HG02678 (cell line): ENCODE results near the gene OSBPL2.

ENCODE experiments used
- ATAC-seq: cut with Tn5 transposase; IDR thresholded peaks from one replicate; pipeline ENCODE4 v1.9.1; 2021; ENCODE audit warnings: mild to moderate bottlenecking, moderate library complexity; ENCODE audit not compliant: unreplicated experiment

The OSBPL2 gene

DNA sequence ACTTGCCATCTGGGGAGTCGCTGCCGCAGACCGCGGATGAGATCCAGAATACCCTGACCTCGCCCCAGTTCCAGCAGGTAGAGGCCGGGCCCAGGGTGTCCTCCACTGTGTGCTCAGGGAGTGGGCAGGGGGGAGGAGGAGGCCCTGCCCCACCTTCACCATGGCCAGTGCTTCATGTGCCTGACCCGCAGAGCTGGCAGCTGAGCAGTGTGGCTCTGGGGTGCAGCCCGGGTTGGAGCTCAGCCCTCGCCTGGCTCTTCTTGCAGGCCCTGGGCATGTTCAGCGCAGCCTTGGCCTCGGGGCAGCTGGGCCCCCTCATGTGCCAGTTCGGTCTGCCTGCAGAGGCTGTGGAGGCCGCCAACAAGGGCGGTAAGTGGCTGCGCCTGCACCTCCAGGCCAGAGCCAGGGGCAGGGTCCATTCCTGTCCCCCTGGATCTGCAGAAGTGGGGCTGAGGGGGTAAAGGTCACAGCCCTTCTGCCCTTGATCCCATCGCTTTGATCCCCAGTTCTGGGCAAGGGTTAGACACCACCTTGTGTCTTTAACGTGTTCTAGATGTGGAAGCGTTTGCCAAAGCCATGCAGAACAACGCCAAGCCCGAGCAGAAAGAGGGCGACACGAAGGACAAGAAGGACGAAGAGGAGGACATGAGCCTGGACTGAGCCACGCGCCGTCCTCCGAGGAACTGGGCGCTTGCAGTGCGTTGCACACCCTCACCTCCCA, 69.9 kb downstream of the OSBPL2 start:
- ATAC-seq: no peak

DNA sequence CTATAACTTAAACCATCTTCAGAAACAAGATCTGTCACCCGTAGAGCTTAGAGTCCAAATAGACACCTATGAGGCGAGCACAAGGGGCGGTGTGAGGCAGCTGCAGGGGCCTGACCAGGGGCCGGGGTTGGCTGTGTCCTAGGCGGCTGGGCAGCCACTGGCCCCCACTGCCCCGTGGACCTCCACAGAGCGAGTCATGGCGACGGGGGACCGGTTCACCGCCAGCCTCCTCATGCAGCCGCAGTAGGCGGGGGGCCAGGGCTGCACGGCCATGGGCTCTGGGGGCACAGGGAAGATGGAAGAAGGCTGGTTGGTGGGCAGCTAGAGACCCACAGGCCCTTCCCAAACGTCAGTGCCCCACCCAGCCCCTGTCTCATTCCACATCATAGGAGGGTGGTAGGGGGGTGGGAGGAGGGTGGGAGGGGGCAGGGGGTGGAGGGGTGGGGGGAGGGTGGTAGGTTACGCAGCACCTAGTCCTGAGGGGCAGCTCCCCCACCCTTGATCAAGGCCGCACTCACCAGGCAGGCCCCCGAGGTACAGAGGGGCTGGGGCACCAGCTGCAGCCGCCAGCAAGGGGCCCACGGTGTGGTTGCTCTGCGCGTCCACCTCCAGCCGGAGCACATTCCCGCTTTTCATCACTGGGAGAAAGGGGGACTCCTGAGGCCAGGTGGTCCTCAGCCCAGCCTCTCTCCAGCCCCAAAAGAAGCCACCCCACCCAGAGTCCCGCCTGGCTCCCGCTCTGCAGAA, 71.0 kb downstream of the OSBPL2 start:
- no peak for ATAC-seq

DNA sequence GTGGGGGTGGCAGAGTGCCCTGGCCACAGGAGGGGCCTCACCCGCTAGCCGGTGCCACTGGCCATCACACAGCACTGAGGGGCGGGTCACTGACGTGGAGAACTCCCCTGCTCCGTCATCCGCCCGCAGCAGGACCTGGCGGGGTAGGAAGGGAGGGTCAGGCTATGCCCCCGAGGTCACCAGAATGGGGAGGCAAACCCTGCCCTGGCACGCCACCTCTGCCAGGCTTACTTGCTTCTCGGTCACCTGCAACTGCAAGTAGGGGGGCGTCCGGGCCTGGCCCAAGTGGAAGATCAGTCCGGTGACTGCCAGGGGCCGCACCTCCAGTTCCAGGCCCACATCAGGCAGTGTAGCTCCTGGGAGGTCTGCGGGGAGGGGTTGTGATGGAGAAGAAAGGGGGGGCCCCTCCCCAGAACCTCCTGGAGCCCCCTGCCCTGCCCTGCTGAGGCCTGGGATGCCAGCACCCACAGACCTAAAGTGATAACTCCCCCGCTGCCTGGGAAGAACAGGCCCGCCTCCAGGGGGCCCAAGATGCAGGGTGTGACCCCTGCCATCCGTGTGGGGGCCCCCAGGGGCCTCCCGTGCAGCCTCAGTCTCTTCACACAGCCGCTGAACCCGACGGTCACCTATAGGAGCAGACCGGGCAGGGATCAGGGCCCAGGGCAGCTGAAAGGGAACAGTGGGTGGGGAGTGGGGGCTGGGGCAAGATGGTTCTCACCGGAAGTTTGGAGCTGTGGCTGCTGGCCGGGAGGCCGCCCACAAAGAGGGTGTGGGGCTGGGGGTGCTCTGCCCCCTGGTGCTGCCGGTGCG, 71.8 kb downstream of the OSBPL2 start:
- no peak for ATAC-seq

DNA sequence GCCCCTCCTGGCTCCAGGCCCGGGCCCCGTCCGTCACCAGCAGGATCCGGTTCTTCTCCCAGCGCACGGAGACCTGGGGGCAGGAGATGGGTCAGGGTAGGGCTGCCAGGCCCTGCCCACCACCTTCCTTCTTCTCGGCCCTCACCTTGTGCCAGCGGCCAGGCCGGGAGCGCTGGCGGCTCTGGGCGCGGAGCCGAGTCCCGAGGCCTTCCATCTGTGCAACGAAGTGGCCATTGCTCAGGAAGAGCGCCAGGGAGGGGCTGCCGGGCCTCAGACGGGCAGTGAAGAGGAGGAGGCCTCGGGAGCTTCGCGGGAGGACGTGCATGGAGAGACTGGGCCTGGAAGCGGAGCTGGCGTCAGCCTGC, 72.4 kb downstream of the OSBPL2 start:
- no peak for ATAC-seq

DNA sequence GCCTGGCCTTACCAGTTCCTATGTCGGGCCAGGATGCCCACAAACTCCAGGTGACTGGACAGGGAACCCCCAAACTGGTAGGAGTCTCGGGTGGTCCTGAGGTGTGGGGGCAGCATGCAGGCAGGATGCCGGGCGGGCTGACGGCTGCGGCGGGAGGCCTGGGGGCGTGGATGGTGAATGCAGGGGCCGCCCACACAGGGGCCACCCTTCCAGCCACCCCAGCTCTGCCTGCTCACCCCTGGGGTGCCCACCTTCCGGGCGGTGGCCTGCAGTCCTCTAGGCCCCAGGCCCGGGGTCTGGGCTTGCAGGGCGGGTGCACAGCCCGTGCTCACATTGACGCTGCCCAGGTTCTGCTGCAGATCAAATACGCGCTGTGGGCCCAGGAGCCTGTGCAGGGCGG, 72.8 kb downstream of the OSBPL2 start:
- ATAC-seq: no peak

DNA sequence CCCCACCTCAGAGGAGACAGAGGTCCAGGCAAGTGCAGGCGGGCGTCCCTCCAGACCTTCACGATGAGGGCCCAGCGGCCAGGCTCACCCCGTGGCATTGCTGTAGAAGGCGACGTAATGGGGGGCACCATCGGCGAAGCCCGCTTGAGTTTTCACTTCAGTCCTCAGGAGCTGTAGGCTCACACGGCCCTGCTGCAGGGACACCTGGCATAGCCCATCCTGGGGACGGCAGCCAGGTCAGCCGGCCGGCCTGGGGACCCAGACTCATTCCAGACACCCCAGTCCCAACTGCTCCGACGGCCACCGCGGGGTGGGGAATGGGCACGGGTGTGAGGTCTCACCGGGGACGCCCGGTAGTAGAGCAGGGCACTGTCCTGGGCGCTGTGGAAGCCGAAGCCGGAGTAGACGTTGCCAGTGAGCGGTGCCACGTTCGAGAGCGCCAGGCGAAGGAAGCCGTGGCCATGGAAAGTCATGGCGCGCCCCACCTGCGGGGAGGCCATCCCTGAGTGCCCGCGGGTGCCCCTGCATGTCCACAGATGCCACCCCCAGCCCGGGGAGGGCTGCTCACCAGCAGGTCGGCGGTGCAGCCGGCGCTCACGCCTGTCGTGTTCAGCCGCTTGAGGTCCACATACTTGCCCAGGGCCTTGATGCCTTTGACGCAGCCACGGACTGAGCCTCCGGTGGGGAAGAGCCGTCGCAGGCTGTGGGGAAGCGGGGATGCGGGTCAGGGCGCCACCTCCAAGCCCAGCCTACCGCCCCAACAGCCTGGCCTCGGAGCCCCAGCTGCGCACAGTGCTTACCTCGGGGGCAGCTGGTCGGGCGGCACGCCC, 73.7 kb downstream of the OSBPL2 start:
- no peak for ATAC-seq

DNA sequence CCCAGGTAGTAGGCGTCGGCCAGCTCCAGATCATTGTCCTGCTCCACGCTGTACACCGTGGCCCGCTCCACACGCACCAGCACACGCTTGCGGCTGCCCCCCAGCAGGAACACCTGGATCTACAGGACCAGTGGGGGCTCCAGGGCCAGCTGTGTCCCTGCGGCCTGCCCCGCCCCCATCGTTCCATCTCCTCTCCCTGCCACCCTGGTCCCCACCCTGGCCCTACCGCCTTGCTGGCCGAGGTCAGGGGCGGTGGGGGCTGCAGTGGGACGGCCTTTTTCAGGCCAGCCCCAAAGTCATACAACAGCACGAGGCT, 74.3 kb downstream of the OSBPL2 start:
- no peak for ATAC-seq

DNA sequence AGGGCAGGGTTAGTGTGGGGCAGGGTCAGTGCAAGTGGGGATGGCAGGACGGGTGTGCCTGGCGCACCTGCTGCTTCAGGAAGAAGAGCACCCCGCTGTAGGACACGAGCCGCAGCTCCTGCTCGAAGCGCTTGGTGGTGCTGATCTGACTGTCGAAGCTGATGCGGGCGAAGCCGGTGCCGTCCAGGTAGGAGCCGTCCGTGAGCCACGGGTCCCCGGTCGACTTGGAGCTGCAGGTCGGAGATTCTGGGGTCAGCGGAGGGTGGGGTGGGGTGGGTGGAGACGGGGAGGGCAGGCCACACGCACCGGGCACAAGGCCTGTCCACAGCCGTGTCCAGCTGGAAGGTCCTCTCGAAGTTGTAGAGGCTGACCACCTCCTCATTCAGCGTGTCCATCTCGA, 74.7 kb downstream of the OSBPL2 start:
- no peak for ATAC-seq

DNA sequence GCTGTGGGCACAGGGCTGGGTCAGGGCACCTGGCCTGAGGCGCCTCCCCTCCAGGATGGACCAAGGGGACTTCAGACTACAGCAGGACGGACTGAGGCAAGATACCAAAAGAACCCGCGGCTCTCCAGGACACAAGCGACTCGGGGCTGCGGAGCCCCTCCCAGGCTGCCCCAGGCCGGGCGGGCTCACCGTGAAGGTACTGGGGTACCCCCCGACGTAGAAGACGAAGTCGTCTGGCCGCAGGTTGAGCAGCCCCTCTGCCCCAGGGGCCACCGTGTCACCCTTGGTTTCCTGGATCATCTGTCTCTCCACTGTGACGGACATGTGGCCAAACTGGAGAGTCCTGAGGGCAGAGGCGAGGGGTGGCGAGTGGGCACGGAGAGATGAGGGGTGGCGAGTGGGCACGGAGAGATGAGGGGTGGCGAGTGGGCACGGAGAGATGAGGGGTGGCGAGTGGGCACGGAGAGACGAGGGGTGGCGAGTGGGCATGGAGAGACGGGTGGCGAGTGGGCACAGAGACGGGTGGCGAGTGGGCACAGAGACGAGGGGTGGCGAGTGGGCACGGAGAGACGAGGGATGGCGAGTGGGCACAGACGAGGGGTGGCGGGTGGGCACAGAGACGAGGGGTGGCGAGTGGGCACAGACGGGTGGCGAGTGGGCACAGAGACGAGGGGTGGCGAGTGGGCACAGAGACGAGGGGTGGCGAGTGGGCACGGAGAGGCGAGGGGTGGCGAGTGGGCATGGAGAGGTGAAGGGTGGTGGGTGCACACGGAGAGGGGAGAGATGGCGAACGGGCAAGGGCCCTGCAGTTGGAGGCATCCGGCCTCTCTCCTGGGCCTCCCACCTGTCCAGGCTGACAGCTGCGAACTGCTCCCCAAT, 75.4 kb downstream of the OSBPL2 start:
- ATAC-seq: no peak

DNA sequence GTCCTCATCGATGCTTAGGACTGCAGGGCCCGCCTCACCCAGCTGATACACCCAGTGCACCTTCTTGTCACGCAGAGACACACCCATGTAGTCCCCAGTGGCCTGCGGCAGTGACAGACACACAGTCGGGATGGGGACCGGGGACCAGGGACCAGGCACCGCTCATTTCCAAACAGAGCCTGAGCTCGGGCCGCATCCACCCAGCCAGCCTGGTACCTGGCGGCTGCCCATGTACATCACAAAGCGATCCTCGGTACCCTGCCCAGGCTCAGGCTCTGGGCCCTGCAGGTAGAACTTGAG, 76.0 kb downstream of the OSBPL2 start:
- ATAC-seq: no peak

DNA sequence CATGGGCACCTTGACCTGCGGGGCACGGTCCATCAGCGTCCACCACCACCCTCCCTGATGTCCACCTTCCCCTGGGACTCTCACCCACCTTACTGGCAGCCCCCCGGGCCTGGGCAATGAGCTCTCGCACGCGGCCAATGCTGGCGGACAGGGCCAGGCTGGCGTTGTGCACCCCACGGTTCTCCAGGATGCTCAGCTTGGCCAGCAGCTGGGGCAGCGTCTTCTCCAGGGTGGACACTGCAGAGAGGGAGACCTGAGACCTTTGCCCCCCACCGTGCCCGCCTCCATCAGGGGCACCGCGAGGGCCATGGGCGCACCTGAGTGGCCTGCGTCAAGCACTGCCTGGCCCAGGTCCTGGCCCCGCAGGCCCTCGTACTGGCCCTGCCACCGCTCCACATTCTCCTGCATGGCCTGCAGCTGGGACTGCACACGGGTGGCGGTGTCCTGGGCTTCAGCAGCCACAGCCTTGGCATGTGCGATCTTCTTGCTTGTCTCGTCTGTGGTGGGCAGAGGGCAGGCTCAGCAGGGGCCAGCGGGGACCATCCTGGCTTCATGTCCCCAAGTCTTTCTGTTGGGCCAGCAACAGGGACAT, 76.5 kb downstream of the OSBPL2 start:
- ATAC-seq: no peak

DNA sequence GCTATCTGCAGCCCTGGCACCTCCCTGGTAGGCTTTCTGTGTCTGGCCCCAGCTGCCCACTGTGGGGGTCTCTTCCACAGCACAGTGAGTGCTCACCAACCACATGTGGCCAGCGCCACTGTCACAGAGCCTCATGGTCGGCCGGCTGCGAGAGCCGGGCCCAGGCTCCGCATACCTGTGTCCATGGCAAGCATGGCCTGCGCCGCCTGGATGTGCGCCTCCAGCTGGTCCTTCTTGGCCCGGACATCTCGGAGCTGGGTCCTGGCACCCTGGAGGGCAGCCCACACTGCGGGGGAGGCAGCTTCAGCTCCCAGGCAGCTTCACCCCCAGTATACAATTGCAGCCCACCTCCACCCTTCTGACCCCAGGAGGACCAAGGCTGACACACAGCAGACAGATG, 77.5 kb downstream of the OSBPL2 start:
- ATAC-seq: no peak

DNA sequence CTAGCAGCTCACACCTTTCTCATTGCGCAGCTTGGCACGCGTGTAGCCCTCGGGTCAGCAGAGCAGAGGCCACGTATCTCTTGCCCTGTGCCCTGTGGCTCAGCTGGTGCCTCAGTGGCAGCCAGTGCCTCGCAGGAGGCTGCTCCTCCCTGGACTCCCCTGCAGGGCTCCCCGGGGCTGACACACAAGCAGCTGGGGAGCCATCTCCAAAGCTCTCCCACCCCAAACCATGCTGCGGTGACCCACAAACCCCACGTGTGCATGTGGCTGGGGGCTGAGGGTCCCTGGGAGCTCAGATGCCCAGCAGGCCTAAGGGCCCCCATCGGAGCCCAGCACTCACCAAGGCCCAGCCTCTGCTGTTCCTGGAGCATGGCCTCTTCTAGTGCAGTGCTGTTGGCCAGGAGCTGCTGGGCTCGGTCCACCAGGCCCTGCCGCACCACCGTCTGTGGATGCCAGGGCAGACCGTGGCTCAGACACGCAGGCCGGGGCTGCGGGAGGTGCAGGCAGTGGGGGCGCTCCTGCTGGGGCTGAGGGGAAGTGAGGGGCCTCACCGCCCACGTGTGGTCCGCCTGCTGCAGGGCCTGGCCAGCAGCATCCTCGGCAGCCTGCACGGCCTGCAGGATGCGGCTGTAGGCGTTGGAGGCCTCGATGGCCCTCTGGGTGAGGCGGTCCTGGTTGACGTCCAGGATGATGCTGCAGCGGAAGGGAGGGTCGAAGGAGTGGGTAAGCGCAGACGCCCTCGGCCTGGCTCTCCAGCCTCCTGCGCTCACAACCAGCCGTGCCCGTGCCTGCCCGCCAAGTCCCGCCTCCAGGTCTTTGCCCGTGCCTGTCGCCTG, 78.2 kb downstream of the OSBPL2 start:
- ATAC-seq: no peak

DNA sequence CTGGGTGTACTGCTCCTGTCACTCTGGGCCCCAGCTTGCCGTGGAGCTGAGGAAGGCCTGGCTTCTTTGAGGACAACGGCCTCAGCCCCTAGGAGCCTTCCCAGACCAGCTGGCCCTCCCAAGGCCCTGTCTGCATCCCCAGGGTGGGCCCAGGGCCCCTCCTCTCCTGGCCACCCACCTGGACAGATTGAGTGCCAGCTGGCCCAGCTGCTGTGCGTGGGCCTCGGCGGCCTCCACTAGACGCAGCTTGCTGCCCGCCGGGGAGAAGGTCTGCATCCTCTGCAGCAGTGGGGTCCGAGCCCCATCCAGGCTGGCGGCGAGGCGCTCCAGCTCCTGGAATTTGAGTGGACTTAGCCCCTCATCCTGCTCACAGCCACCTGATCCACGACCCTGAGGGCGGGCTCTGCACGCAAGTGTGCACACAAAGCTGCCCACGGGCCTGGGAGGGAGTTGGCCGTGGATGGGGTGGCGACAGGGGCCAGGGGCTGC, 78.9 kb downstream of the OSBPL2 start:
- ATAC-seq: no peak

DNA sequence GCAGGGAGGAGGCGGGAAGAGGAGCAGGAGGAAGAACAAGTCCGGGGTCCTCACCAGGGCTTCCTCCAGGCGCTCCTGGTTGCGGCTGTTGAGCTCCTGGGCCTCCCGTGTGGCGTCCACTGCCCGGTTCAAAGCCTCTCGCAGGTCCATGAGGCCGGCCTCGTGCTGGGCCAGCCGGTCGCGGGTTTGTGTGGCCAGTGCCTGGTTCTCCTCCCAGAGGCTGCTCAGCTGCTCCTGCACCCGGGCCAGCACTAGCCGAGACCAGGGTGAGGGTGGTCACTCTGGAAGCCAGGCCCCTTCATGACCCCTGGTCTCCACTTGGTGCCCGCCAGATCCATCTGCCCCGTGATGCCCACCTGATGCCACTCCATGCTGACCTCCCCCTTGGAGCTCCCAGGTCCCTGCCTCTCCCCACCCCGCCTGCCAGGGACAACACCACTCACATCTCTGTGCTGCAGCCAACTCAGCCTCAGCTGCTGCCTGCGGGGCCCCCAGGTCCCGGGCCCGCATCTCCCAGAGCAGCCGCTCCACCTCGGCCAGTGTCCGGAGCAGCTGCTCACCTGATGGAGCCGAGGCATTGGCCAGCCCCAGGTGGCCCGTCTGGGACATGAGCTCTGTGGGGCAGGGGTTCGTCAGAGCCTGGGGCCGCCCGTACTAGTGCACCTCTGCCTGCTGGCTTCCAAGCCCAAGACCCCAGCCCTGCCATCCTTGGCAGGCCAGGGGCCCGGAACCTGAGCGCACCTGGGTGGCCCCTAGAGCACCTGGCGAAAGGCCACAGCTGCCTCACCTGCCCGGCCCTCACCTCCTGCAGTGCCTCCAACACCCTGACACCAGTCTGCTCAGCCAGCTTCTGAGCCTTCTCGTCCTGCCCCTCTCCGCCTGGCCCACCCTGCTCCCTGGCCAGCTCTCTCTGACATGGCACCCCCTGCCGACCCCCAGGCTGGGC, 80.4 kb downstream of the OSBPL2 start:
- ATAC-seq: no peak

DNA sequence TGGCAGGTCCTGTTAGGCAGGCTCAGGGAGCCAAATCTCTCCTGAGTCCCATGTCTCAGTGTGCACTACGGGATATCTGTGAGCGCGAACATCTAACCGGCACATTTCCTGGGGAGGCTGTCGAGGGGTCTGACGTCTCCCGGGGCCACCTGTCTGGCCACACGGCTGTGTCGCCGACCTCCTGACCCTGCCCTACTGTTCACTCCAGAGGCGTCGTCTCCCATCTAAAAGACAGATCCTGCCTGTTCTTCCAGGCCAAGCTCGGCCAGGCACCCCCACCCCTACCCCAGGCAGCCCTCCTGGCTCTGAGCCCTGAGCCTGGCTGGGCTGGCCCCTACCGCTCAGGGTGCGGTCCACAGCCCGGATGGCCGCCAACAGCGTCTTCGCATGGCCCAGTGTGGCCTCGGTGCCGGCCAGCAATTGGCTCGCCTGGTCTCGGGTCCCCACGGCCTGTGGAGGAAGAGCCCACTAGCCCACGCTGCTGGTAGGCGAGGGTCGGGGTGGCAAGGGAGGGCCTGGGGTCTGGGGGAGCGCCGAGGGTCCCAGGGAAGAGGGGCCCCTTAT, 81.1 kb downstream of the OSBPL2 start:
- ATAC-seq: no peak

DNA sequence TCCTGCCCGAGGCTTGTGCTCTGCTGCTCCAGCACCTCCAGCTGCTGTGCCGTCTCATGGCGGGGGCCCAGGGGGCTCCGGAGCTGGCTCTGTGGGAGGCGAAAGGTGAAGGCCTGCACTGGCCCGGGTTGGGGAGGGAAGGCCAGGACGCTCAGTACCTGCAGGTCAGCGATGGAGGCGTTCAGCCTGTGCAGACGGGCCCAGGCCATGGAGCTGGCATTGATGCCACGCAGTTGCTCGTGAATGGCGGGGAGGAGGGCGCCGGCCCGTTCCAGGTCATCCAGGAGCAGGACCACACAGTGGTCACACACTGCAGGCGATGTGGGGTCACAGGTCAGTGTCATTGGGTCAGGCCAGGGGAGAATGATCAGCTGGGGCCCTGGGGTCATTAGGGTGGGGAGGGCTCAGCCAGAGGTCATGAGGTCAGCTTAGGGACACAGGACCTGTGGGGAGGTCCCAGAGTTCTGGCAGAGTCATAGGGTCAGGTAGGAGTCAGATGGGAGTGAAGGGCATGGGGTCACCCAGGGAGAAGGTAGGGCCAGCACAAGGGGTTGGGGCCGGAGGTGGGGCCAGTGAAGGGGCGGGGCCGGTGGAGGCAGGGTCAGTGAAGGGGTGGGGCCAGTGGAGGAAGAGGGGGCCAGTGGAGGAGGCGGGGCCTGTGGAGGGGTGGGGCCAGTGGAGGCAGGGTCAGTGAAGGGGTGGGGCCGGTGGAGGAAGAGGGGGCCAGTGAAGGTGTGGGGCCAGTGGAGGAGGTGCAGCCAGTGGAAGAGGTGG, 82.4 kb downstream of the OSBPL2 start:
- ATAC-seq: no peak
